GM18517 (cell line): ENCODE measurements around the gene CDK2.

ENCODE experiments used
- ATAC-seq: cut with Tn5 transposase; IDR thresholded peaks from one replicate; pipeline ENCODE4 v1.9.1; 2021; ENCODE audit warnings: mild to moderate bottlenecking, moderate library complexity; ENCODE audit not compliant: unreplicated experiment

Gene CDK2

DNA sequence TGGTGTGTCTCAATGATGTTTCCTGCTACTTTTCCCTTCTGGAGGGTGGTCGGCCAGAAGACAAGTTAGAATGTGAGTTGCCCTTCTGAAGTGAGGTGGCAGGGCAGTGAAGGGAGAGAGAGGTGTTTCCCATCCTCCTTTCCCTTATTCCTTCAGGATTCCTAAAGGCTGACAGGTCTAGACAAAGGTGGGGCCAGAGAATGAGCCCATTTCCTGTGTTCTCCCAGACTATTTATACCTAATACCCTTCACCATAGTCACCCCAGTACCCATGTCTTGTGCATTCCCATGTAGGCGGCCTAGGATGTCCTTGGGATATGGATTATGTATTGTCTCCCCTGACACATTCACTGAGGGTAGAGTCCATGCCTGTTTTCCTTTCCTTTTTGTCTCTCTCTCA lies 28.6 kb upstream of the CDK2 start:
- no peak for ATAC-seq

DNA sequence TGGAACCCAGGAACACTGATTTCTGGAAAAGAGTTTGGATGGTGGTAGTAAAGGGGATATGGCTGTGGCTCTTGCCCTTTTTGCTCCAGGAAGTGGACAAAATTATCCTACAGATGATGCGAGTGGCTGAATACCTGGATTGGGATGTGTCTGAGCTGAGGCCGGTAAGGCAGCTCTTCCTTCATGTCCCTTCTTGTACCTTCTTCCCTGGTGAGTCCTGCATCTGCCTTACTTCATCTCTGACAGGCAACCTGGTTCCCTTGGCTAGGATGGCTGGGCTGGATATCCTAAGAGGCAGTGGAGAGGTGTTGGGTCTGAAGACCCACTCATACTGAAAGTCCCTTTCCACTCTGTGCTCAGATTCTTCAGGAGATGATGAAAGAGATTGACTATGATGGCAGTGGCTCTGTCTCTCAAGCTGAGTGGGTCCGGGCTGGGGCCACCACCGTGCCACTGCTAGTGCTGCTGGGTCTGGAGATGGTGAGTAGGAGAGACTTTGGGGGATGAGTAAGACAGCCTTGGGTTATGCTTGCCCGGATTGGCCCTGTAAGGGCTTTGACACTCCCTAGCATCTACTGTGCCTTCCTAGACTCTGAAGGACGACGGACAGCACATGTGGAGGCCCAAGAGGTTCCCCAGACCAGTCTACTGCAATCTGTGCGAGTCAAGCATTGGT lies 27.7 kb upstream of the CDK2 start:
- no peak for ATAC-seq

DNA sequence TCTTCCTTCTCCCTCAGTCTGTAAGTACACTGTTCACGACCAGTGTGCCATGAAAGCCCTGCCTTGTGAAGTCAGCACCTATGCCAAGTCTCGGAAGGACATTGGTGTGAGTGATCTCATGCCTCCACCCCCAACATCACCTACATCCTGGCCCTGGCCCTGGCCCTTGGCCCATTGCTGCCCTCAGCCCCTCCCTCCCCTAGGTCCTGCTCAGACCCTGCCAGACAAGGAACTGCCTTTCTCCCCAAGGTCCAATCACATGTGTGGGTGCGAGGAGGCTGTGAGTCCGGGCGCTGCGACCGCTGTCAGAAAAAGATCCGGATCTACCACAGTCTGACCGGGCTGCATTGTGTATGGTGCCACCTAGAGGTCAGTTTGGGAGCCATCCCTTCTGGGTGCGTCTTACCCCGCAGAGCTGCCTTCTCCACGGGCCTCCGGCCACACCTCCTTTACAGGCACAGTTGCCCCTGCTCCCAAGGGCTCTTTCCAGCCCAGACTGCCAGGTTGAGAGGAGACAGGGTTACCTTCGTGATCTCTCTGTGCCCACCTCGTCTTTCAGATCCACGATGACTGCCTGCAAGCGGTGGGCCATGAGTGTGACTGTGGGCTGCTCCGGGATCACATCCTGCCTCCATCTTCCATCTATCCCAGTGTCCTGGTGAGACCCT lies 26.4 kb upstream of the CDK2 start:
- peak; percentile 96 for ATAC-seq

DNA sequence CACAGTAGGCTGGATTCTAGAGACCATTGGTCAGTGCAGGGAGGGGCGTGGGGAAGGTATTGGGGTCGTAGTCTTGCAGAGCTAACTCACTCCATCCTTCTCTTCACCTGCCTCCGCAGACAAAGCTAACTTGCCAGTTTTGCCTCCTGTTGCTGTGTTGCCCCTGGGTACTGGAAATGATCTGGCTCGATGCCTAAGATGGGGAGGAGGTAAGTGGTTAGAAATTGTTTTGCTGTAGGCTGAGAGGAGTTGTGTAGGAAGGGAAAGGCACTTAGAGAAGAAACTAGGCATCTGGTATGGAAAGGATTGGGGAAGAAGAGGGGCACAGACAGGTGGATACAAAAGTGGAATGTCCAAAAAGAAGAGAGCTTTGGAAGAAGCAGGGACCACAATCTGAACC lies 24.6 kb upstream of the CDK2 start:
- ATAC-seq: no peak

DNA sequence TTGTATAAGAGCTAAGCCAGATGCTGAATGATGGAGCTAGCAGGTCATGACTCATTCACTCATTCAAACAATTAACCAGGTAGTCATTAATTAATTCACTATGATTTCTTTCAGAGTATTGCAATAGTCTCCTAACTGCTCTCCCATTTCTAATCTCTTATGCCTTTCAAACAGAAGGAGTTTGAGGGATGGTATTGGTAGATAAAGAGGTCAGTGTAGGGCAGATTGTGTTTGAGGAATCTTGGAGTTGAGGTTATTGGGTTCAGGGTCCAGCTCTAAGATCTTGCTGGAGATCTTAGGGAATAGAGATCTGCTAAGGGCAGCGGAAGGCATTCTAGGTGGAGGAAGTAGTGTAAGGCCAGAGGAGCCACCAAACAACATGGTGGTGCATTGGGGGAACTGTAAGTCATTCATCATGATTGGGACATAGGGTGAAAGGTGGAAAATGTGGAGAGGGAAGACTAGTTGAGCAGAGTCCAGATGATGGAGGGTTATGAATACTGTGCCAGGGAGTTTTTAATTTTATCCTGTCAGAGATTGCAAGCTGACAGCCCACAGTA lies 24.0 kb upstream of the CDK2 start:
- ATAC-seq: no peak

DNA sequence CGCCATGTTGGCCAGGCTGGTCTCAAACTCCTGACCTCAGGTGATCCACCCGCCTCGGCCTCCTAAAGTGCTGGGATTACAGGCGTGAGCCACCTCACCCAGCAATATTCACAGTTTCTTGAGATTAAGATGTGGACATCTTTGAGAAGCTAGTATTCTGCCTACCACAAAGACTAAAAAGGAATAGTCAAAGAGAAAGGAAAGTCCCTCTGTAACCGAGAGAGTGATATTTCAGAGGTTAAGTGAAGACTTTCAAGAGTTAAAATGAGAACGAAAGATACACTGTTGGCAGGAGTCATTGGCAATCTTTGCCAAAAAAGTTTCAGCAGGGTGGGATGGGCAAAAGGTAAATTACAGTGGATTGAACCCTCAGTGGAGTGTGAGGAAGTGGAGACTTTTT lies 20.1 kb upstream of the CDK2 start:
- ATAC-seq: no peak

DNA sequence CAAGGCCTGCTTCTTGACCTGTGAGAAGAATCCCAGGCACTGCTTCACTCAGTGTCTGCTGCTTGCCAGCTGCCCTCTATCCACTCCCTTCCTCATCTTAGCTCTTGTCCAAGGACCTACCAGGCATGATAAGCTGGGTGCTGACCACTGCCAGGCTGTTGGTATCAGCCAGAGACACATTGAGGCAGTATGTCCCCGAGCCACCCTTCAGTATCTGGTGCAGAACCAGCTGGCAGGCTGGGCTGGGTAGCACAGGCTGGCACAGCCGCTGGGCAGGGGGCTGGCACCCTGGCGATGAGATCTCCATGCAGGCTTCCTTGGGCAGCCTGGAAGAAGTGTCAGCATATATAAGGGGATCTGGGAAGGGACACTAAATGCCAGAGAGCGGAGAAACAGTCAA lies 11.3 kb upstream of the CDK2 start:
- ATAC-seq: no peak

DNA sequence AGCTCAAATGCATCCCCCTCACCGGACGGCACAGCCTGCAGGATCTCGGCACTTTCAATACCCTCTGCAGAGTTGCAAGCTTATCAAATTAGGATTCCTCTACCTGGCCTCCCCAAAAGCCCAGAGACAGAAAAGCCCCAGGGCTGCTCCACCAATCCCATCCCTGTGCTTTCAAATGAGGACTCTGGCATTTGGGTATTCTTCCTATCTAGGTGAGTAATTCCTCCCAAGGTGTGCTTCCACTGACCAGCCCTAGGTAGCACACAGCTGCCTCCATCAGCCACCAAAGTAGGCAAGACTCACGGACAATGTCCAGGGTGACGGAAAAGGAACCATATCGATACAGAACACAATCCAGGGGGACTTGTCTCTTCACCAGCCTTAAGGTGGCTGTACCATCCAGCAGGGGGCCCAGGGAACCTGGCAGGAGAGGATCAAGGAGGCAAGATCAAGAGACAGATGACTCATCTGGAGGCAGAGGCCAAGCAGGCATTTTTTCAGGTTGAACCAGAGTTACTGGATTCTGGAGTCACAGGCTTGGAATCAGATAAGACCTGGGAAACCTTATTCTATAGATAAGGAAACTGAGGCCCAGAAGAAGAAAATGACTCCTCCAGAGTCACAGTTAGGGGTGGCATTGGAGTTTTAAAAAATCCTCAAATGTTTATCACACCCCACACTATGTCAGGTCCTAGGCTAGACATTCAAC lies 10.7 kb upstream of the CDK2 start:
- ATAC-seq: no peak

DNA sequence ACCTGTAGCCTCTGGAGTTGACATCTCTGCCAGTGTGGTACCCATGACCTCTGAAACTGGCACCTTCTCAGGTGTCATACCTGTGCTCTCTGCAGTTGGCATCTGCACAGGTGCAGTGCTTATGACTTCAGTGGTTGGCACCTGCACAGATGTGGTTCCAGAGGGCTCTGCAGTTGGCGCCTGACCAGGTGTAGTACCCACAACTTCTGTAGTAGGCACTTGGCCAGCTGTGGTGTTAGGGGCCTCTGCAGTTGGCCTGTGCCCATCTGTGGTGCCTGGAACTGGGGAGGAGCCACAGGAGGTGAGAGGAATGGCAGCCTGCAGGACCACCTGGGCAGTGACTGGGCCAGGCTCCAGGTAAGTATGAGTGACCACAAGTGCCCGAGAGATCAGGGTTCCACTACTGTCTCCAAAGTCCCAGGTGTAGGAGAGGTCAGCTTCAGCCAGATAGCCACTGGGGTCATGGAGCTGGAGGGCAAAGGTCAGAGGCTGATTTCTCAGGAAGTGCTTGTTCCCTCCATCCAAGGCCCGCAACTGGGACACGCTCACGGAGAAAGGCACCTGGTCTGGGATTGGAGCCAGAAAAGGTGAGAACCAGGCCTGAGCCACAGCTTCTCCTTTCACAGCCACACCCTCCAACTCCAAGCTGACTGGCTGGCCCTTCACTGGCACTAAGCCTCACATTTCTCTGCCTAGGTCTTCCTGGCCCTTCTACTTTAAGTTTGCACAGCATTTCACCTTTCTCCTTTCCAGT lies 9.3 kb upstream of the CDK2 start:
- ATAC-seq: no peak

DNA sequence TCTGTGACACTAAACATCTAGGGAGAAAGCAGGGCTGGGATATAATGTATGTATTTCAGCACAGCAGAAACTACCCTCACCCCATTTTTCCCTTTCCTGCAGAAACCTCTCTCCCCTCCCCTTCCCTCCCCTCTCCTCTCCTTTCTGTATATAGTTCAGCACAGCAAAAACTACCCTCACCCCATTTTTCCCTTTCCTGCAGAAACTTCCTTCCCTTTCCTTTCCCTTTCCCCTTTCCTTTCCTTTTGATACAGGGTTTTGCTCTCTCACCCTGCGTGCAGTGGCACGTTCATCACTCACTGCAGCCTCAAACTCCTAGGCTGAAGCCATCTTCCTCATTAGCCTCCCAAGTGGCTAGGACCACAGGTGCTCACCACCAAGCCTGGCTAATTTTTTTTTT lies 2.9 kb upstream of the CDK2 start:
- ATAC-seq: no peak

DNA sequence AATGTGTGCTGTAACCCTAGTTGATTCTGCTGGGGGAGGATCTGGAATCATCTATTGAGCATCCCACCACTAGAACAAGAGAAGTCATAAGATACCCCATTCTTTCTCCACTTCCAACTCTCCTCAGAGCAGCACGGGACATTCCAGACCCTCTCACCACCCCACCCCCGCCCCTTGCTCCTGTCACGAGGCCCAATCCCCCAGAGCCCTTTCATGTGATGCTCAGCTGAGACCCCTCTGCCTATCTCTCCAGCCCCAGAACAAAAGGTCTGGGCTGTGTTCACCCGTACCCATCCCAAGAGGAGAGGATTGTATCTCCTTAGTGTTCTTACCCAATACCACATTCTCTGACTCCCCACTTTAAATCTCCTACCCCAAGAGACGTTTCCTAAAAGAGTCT lies 1.4 kb upstream of the CDK2 start:
- ATAC-seq: no peak

DNA sequence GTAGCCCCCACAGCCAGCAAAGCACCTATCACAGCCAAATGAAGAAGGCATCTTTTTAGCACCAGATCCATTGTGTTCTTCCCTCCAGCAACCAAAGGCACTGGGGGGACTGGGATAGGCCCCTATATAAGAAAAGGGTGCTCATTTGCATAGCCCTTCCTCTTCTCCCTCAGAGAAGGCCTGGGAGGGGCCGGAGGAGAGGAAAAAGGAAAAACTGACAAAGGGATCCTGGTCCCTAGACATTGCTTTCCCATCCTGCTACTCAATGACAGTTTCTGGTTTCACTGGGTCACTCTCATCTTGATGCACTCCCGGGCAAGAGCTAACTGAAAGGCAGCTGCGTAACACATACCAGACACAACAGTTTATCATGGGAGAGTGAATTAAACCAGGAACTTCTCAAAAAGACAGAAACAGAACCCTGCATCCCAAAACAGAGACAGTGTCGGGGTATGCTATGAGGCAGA lies 656 bp upstream of the CDK2 start, which contains the start of gene PMEL:
Gene PMEL (minus strand): TSS at position 102 of the 467 bp plus-strand sequence. CDS start 31 bp downstream, at position 71.
- no peak for ATAC-seq

DNA sequence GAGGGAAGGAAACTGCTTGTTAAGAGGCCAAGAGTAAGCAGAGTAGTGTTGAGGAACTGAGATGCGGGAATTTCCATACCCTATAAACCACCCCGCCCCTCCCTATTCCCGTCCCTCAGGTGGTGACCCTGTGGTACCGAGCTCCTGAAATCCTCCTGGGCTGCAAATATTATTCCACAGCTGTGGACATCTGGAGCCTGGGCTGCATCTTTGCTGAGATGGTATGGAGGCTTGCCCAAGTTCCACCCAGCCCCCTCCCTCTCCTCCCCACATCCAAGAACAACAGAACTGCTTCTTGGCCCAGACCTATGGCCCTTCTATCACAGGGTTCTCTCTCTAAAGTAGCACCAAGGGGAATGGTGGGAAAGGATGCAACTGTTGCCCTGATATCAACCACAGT lies 2.7 kb downstream of the CDK2 start:
- no peak for ATAC-seq

DNA sequence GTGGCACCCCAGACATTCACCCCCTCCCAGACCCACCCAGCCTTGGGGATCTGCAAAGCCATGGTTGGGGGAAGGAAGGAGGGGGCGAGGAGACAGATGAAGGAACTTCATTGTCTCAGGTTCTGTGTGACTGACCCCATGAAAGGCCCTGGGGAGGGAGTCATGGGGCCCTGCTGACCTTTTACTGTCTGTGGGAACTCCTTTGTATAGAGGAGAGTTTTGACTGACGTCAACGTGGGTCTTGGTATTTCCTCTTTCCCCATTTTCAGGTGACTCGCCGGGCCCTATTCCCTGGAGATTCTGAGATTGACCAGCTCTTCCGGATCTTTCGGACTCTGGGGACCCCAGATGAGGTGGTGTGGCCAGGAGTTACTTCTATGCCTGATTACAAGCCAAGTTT lies 4.1 kb downstream of the CDK2 start:
- ATAC-seq: no peak

DNA sequence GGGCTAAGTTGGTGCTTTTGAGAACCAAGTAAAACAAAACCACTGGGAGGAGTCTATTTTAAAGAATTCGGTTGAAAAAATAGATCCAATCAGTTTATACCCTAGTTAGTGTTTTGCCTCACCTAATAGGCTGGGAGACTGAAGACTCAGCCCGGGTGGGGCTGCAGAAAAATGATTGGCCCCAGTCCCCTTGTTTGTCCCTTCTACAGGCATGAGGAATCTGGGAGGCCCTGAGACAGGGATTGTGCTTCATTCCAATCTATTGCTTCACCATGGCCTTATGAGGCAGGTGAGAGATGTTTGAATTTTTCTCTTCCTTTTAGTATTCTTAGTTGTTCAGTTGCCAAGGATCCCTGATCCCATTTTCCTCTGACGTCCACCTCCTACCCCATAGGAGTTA lies 5.4 kb downstream of the CDK2 start:
- no peak for ATAC-seq

DNA sequence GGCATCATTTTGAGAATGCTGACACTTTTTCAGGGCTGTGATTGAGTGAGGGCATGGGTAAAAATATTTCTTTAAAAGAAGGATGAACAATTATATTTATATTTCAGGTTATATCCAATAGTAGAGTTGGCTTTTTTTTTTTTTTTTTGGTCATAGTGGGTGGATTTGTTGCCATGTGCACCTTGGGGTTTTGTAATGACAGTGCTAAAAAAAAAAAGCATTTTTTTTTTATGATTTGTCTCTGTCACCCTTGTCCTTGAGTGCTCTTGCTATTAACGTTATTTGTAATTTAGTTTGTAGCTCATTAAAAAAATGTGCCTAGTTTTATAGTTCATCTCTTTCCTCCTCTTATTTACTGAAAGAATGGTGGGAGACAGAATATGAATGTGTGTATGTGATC lies 5.8 kb downstream of the CDK2 start:
- ATAC-seq: no peak

DNA sequence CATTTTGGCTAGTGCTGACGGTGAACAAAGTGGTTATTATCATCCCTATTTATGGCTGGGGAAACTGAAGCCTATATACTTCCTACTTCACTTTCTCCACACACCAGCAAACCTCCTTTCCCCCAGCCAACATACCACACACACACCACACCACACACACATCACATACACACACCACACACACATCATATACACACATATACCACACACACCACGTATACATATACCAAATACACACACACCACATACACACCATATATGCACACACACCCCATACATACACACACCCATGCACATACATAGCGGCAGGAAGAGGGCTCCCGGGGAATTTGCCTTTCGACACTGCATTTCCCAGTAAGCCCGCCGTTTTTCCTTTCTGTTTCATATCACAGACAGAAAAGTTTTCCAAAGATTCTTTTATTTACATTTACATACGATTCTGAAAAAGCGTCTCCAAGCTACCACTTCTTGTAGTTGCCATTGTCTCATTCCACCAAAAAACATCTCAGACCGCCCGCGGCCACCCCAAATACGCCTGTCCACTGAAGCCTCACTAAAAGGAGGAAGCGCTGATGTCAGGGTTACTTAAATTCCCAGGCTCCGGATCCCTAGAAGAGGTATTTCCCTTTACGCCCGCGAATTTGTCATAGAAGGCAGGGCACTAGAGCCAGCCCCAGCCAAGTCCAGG lies 6.4 kb downstream of the CDK2 start:
- ATAC-seq: no peak

DNA sequence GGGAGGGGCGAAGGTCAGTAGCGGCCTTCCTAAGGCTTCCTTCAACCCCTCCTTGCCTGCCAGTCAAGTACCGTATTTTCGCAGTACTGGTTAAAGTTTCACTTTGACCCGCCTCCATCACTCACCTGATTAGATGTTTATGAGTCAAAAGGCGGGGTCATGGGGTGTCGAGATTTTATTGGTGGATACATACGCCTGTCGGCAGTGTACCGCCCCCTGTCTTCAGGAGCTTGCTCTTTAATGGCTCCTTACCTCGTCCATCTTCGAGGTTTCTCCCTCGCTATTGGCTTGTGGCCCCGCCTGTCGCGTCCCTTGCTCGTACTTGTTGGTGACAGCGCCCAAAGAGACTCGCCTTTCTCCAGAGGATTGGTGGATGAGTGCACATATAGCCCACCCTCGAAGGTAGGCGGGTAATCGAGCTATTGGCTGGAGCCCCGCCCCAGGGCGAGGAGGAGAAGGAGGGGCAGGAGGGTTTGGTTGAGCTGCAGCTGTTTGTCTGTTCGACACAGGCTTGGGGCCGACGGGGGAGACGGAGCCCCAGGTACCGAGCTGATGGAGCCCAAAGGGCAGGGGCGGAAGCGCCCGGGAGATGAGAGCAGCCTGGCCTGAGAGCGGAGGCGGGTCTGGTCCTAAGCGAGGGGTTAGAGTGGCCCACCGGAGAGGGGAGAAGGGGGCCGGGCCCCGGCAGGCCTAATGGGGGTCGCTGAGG lies 7.1 kb downstream of the CDK2 start, which contains the start of gene RAB5B:
Gene RAB5B (plus strand): TSS at position 480 of the 709 bp plus-strand sequence. CDS start 12,883 bp downstream, outside the sequence.
- ATAC-seq: peak; percentile 94

DNA sequence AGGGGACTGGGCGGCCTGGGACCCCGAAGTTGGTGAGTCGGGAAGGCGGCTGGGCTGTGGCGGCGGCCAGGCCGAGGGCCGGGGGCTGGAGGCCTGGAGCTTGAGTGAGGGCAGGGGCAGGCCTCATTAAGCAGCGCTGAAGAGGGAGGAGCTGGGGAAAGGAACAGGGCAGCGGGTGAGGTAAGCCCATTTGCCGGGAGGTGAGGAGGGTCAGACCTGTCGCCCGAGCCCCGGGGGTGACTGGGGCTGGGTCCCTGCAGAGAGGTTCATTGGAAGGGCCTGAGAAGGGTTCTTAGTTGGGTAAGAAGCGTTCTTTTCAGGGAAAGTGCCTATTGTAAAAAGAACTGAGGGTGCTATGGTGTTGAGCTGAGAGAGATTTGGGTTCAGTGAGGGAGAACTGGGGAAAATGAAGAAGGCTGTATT lies 7.7 kb downstream of the CDK2 start:
- ATAC-seq: peak; percentile 5

DNA sequence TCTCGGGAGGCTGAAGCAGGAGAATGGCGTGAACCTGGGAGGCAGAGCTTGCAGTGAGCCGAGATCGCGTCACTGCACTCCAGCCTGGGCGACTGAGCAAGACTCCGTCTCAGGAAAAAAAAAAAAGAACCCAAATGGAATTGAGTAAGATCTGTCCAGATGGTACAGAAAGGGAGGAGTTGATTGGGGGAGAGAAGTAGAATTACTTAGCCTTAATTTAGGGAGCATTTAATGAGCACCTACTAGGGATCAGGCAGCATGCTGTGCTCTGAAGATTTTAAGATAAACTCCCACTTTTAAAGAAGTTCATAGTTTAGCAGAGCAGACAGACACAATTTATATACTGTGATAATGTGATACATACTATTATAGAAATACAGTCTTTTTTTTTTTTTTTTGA lies 11.8 kb downstream of the CDK2 start:
- ATAC-seq: no peak
